K562 (cell line): ENCODE results near the gene PNMA5. TPM values are rescaled to one million over a fixed set of nuclear protein-coding genes. Genes with fewer than 3 reads are reported as not detected.

ENCODE experiments used
- ATF2 ChIP-seq: sonication (generic); formaldehyde crosslinking; IDR thresholded peaks from 2 replicates; pipeline ENCODE4 v1.8.1; 2022; ENCODE audit warnings: missing genetic modification reagents
- CHD7 ChIP-seq: fragments of 200-600 bp; sonication (generic); IDR thresholded peaks from one replicate; pipeline ENCODE4 v1.6.1; 2012; ENCODE audit warnings: mild to moderate bottlenecking, low read depth, low read length, inconsistent platforms
- GTF2F1 ChIP-seq: IDR thresholded peaks from 2 replicates; pipeline ENCODE4 v1.6.1; 2011; ENCODE audit warnings: low read depth, low read length, improper control_type of control experiment
- MTA1 ChIP-seq: fragments of 450-650 bp; IDR thresholded peaks from 2 replicates; pipeline ENCODE4 v1.6.1; 2017; ENCODE audit warnings: borderline replicate concordance
- RBM17 ChIP-seq: fragments of 200-400 bp; formaldehyde crosslinking; IDR thresholded peaks from 2 replicates; pipeline ENCODE4 v1.6.1; 2017; ENCODE audit warnings: low read depth, mild to moderate bottlenecking, low read length, borderline replicate concordance
- ZNF436 ChIP-seq: fragments of 250-450, 450-650 bp; sonication (Bioruptor Pico); formaldehyde crosslinking; IDR thresholded peaks from 2 replicates; pipeline ENCODE4 v1.7.0; 2020; ENCODE audit warnings: mild to moderate bottlenecking
- polyA plus RNA-seq, 8 experiments: library from polyadenylated mRNA; depleted of rRNA in 4 of 8; stranded (reverse) in 5 of 8; unstranded in 3 of 8; fragments of >200 nt; fragmentation: Nextera tagmentation in 2 of 8; fragmentation: Illumina TruSeq in 1 of 8; extraction: Ambion mirVana in 2 of 8; extraction: Trizol in 1 of 8; gene quantifications; 2 replicates each; pipeline versions ENCODE4 v1.2.1 to v1.2.3, GENCODE V29; 2011 to 2014; ENCODE audit warnings: inconsistent platforms in 1 of 8, missing spikeins in 1 of 8
- total RNA-seq, 7 experiments: library from RNA; depleted of rRNA in 6 of 7; stranded (reverse); fragments of >200 nt in 6 of 7; fragmentation: Illumina TruSeq in 2 of 7; extraction: Trizol in 2 of 7; gene quantifications; 2 replicates each; pipeline versions ENCODE4 v1.2.1 to v1.2.3, GENCODE V29; 2011 to 2021; ENCODE audit warnings: low replicate concordance in 1 of 7
- TF ChIP-seq, protein P1 (sequence below), 2 experiments: fragments of 250-450 bp in 1 of 2; fragments of 450-650 bp in 1 of 2; sonication (Bioruptor Pico) in 1 of 2; IDR thresholded peaks; 2 replicates each; pipeline versions ENCODE4 v1.6.1 to v1.8.0; 2016 to 2021; ENCODE audit warnings: mild to moderate bottlenecking in 2 of 2, moderate library complexity in 2 of 2, missing compliant biosample characterization in 1 of 2, missing genetic modification characterization in 1 of 2
- TF ChIP-seq, protein P2 (sequence below): fragments of 450-650 bp; IDR thresholded peaks from 2 replicates; pipeline ENCODE4 v1.6.1; 2018; ENCODE audit warnings: mild to moderate bottlenecking, low read depth; ENCODE audit not compliant: partially characterized antibody

Gene PNMA5
- total and polyA plus RNA-seq, 9 of the 15 experiments (the other 6 are each of a cell fraction or from before 2014, with no cell fraction given) = 0.03 to 0.20 (median 0.07) TPM; not detected in 3

- TF ChIP-seq CHD7 = no peak
- no peak for TF ChIP-seq ATF2
- TF ChIP-seq, protein P1, sequence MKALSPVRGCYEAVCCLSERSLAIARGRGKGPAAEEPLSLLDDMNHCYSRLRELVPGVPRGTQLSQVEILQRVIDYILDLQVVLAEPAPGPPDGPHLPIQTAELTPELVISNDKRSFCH (CRISPR knock-in tag; IDR thresholded peaks at IDR 0.05) = no peak
- TF ChIP-seq, protein P1 (tag; IDR thresholded peaks at IDR 0.05) = no peak
- TF ChIP-seq MTA1 = no peak
- TF ChIP-seq GTF2F1 = no peak
- no peak for TF ChIP-seq ZNF436 (CRISPR knock-in tag)
- TF ChIP-seq, protein P2, sequence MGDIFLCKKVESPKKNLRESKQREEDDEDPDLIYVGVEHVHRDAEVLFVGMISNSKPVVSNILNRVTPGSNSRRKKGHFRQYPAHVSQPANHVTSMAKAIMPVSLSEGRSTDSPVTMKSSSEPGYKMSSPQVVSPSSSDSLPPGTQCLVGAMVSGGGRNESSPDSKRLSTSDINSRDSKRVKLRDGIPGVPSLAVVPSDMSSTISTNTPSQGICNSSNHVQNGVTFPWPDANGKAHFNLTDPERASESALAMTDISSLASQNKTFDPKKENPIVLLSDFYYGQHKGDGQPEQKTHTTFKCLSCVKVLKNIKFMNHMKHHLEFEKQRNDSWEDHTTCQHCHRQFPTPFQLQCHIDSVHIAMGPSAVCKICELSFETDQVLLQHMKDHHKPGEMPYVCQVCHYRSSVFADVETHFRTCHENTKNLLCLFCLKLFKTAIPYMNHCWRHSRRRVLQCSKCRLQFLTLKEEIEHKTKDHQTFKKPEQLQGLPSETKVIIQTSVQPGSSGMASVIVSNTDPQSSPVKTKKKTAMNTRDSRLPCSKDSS = no peak
- TF ChIP-seq RBM17 = no peak
Observed at GRCh38 chrX:152968193-152968592, 25.7 kb downstream of the PNMA5 start (continued).
